ENCODE results near the gene WNK4. TPM values are rescaled to one million over a fixed set of nuclear protein-coding genes. Genes with fewer than 3 reads are reported as not detected.

Gene WNK4
- total RNA-seq, 1 donor from 2014 or later: 0.67 TPM

DNA sequence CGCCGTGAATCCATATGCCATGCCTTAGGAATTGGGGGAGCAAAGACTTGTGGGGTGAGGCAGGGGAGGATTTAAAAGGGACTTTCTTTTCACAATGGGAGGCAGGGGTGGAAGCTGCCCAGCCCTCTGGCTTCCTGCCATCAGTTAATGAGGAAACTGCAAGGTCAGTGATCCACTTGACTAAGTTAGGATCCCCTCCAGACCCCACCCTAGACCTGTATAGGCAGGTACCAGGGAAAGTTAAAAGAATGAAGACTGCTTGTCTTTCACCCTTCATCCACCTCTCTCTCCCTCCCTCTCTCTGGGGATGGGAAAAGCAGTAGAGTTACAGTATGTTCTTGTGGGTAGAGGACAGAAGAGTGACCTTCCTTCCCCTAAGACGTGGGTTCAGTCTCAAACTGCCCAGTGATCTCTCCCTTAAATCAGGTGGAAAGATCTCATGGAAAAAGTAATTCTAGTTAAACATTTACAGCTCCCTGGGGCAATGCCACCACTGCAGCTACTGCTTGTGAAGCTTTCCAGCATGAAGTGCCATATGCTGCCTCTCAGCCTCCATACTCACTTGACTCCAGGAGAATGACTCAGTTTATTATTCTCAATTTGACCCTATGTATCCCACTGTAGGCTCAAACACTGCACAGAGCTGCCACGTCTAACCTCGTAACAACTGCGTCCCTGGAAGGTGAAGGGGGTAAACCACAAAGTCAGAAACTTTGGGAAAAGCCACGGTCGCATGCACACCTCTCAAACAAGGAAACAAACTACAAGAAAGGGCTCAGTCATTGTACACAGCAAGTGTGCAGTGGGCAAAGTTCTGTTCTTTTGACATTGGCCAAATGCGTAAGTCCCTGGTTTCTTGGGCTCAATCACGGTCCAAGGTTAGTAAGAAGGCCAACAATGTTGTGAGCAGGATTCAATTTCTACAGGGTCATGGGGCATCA lies 16.9 kb downstream of the WNK4 start:
- TF ChIP-seq, protein P1, sequence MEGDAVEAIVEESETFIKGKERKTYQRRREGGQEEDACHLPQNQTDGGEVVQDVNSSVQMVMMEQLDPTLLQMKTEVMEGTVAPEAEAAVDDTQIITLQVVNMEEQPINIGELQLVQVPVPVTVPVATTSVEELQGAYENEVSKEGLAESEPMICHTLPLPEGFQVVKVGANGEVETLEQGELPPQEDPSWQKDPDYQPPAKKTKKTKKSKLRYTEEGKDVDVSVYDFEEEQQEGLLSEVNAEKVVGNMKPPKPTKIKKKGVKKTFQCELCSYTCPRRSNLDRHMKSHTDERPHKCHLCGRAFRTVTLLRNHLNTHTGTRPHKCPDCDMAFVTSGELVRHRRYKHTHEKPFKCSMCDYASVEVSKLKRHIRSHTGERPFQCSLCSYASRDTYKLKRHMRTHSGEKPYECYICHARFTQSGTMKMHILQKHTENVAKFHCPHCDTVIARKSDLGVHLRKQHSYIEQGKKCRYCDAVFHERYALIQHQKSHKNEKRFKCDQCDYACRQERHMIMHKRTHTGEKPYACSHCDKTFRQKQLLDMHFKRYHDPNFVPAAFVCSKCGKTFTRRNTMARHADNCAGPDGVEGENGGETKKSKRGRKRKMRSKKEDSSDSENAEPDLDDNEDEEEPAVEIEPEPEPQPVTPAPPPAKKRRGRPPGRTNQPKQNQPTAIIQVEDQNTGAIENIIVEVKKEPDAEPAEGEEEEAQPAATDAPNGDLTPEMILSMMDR (IDR thresholded peaks at IDR 0.05; ENCODE audit: insufficient read depth, low read length, poor library complexity, severe bottlenecking): no peak
- peak; percentile 49 for DNase-seq (ENCODE audit: low read depth)
- peak overlapping the region; percentile 87 for H3K4me3 ChIP-seq (ENCODE audit: low read depth, low read length)
- peaks cover 1% of the 10 kb centered on the region for H3K36me3 ChIP-seq (ENCODE audit: control insufficient read depth, insufficient read depth, low read length)
- H3K27me3 ChIP-seq (ENCODE audit: control insufficient read depth, insufficient read depth, low read length): no peaks in the 10 kb centered on the region

DNA sequence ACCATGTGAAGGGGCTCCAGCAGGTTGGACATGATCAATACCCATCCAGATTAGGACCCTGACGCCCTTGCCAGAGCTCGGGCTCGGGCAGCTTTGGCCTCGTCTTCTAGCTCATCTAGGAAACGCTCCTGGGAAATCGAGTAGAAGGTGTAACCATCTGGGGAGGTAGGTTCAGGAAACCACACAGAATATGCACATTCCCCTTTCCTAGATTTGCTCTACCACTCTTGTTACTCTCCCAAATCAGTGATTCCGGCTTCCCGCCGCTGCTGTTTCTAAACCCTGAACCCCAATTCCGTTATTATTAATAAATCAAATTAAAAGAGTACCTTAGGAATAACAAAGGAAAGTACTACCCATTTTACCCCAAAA lies 17.6 kb downstream of the WNK4 start:
- peak overlapping the region; percentile 87 for H3K4me3 ChIP-seq (ENCODE audit: low read depth, low read length)
- H3K27me3 ChIP-seq (ENCODE audit: control insufficient read depth, insufficient read depth, low read length): no peaks in the 10 kb centered on the region
- no peak for DNase-seq (ENCODE audit: low read depth)
- H3K36me3 ChIP-seq (ENCODE audit: control insufficient read depth, insufficient read depth, low read length): peaks cover 1% of the 10 kb centered on the region
- TF ChIP-seq, protein P1 (IDR thresholded peaks at IDR 0.05; ENCODE audit: insufficient read depth, low read length, poor library complexity, severe bottlenecking): no peak

DNA sequence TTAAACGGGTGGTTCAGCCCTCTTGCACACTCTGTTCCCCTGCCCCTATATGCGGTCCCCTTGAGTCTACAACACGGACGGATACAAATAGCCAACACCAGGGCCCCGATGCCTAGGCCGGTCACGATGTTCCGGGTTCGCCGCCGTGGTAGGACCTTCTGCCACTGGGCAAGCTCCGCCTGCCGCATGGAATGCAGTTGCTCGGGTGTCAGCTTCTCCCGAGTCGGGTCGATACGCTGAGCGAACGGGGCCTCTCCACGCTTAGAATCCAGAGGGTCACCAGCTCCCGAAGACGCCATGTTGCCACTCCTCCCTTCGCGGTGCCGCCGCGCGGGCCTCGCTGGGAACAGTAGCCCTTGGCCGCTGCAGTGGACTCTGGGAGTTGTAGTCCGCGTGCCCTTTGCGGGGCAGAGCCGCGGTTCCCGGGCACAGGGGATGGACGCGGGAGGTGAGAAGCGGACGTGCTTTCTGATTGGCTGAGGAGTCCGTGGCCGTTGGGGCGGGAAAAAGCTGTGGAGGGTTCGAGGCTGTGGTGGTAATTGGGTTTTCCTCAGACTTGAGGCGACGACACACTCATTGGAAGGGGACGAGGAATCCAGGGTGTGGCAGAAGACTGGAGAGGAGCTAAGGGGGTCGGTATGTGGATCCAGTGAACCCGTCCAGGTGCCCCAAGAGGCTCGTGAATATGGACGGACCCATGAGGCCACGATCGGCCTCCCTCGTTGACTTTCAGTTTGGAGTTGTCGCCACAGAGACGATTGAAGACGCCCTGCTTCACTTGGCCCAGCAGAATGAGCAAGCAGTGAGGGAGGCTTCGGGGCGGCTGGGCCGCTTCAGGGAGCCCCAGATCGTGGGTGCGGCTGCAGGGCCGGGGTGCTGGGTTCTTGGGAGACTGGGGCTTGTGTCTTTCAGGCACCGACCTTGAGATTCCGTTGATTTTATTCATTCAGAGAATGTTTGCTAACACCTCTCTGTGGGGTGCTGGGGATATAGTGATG lies 18.3 kb downstream of the WNK4 start, which contains the start of the genes CNTD1 and COA3:
TSS of gene CNTD1 (plus strand) at position 479 of the 998 bp plus-strand sequence. CDS start at position 686, 207 bp downstream.
TSS of gene COA3 (minus strand) at position 322 of the 998 bp plus-strand sequence. CDS start at position 299, 23 bp downstream.
- Histone ChIP-seq H3K4me3 (ENCODE audit: low read depth, low read length) (peak within 1 kb of the TSS; percentile 87), H3K27me3 (ENCODE audit: control insufficient read depth, insufficient read depth, low read length) (no peaks in the 10 kb centered on the region), H3K36me3 (ENCODE audit: control insufficient read depth, insufficient read depth, low read length) (peaks cover 1% of the 10 kb centered on the region)
- TF ChIP-seq, protein P1 (IDR thresholded peaks at IDR 0.05; ENCODE audit: insufficient read depth, low read length, poor library complexity, severe bottlenecking): no peak
- no peak for DNase-seq (ENCODE audit: low read depth)

DNA sequence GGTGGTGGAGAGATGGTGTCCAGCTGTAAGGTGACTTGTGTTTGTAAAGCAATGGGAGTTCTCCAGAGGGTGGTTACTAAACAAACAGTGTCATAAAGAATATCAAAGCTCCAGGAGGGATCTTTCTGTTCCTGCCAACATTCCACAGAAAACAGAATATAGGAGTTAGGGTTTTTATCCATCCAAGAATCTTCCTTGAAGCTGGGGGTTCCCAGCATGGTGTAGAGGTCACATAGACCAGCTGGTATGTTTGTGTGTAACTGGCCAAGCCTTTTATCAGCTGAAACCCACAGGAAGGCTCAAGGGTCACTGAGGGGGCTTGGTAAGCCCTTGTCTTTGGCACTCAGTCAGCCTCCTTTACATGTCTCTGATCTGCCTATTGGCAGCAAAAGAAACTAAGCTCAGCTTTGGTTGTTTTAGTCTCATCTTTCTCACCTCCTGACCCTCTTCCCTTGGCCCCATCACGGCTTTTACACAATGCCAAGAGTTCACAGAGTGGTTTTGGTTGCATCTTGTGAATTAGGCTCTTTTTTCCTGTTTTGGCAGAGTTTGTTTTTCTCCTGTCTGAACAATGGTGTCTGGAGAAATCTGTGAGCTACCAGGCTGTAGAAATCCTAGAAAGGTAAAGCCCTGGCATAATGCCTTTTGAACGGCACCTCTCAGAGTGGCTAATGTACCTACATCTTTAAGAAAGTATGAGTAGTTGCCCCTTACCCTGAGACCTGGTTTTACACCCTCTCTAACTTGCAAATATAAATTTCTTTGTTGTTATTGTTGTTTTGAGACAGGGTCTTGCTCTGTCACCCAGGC lies 22.9 kb downstream of the WNK4 start:
- H3K4me3 ChIP-seq (ENCODE audit: low read depth, low read length): no peak overlapping the region
- H3K36me3 ChIP-seq (ENCODE audit: control insufficient read depth, insufficient read depth, low read length): no peaks in the 10 kb centered on the region
- TF ChIP-seq, protein P1 (IDR thresholded peaks at IDR 0.05; ENCODE audit: insufficient read depth, low read length, poor library complexity, severe bottlenecking): no peak
- no peak for DNase-seq (ENCODE audit: low read depth)
- no peaks in the 10 kb centered on the region for H3K27me3 ChIP-seq (ENCODE audit: control insufficient read depth, insufficient read depth, low read length)

DNA sequence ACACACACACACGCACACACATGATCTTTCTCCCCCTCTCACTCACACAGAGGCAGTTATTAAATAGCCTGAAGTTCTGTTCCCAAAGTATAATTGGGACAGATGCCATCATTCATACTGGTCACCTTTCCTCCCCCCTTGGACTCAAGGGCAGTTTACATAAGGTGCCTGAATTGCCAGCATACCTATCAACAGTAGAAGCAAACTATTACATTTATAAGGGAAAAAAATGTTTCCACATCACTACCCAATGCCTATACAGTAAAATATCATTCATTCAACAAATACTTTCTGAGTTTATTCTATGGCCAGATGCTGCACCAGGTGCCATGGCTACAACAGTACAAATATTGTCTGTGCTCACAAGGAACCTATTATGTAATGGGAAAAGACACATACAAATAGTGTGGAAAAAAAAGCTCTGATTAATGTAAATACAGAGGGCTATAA lies 24.5 kb downstream of the WNK4 start:
- TF ChIP-seq, protein P1 (IDR thresholded peaks at IDR 0.05; ENCODE audit: insufficient read depth, low read length, poor library complexity, severe bottlenecking): no peak
- no peak for DNase-seq (ENCODE audit: low read depth)
- Histone ChIP-seq H3K27me3 (ENCODE audit: control insufficient read depth, insufficient read depth, low read length) (no peaks in the 10 kb centered on the region), H3K36me3 (ENCODE audit: control insufficient read depth, insufficient read depth, low read length) (no peaks in the 10 kb centered on the region), H3K4me3 (ENCODE audit: low read depth, low read length) (no peak overlapping the region)

Data from kidney epithelial cell (primary cell).